Right atrium auricular region (tissue), 2 donors: ENCODE results near the gene GAR1. TPM values are rescaled to one million over a fixed set of nuclear protein-coding genes. Genes with fewer than 3 reads are reported as not detected.

Experiments
- DNase-seq: peaks from one replicate; pipeline ENCODE4 v3.0.0-alpha.2; 2019; ENCODE audit warnings: low spot score
- H3K27ac ChIP-seq, 2 donors: fragments of 200-600 bp; sonication (generic); 1 replicate in 1 of 2; 2 replicates in 1 of 2; pipeline ENCODE4 v1.5.1; 2016 to 2019
- H3K27me3 ChIP-seq, 2 donors: fragments of 200-600 bp; sonication (generic); one replicate each; pipeline versions ENCODE4 v1.5.1 to v1.6.0; 2017 to 2019
- H3K36me3 ChIP-seq: fragments of 200-600 bp; sonication (generic); one replicate; pipeline ENCODE4 v1.5.1; 2016
- H3K4me1 ChIP-seq, 2 donors: fragments of 200-600 bp; sonication (generic); one replicate each; pipeline versions ENCODE4 v1.5.1 to v1.6.0; 2017 to 2019
- H3K4me3 ChIP-seq, 2 donors: fragments of 200-600 bp; sonication (generic); 1 replicate in 1 of 2; 2 replicates in 1 of 2; pipeline ENCODE4 v1.5.1; 2017 to 2019; ENCODE audit warnings: mild to moderate bottlenecking in 1 of 2, moderate library complexity in 1 of 2
- H3K9me3 ChIP-seq, 2 donors: fragments of 200-600 bp; sonication (generic); one replicate each; pipeline ENCODE4 v1.5.1; 2019
- CTCF ChIP-seq, 2 donors: fragments of 200-600 bp; sonication (generic); IDR thresholded peaks; one replicate each; pipeline ENCODE4 v1.5.1; 2019; ENCODE audit warnings: antibody characterized with exemption in 2 of 2
- total RNA-seq, 2 donors: library from RNA; depleted of rRNA; stranded (reverse); fragments of >200 nt; gene quantifications; one replicate each; pipeline ENCODE4 v1.1.0, GENCODE V29; 2016

Gene GAR1
- total RNA-seq, 2 donors from 2014 or later, result 2.7 to 6.2 TPM

GRCh38 chr4:109826719-109827118, 11.2 kb downstream of the GAR1 start:
- Histone ChIP-seq H3K36me3 (peaks cover 29% of the 10 kb centered on the region), H3K27ac (no peak overlapping the region), H3K27me3 (no peaks in the 10 kb centered on the region), H3K4me1 (no peaks in the 10 kb centered on the region), H3K4me3 (no peak overlapping the region), H3K9me3 (no peaks in the 10 kb centered on the region)
- no peak for DNase-seq
- TF ChIP-seq CTCF (IDR thresholded peaks at IDR 0.05), result peak in 1 of 2 donors; percentile 63

GRCh38 chr4:109827672-109828071, 12.1 kb downstream of the GAR1 start, which contains the start of gene RRH:
TSS of gene RRH (plus strand) at chr4:109827972. CDS start at chr4:109828028, 56 bp downstream.
- no peak for TF ChIP-seq CTCF (IDR thresholded peaks at IDR 0.05)
- no peaks in the 10 kb centered on the region for H3K9me3 ChIP-seq

GRCh38 chr4:109833756-109834155, 18.2 kb downstream of the GAR1 start:
- Histone ChIP-seq H3K9me3 (no peaks in the 10 kb centered on the region), H3K27ac (no peak overlapping the region), H3K4me3 (no peak overlapping the region), H3K36me3 (no peaks in the 10 kb centered on the region), H3K4me1 (no peaks in the 10 kb centered on the region), H3K27me3 (no peaks in the 10 kb centered on the region)
- no peak for TF ChIP-seq CTCF (IDR thresholded peaks at IDR 0.05)
- DNase-seq, result no peak

More at GRCh38 chr4:109827672-109828071, 12.1 kb downstream of the GAR1 start, which contains the start of gene RRH:
- no peak for DNase-seq
- H3K27ac ChIP-seq, result no peak within 1 kb of the TSS
- no peaks in the 10 kb centered on the region for H3K4me1 ChIP-seq
- no peaks in the 10 kb centered on the region for H3K27me3 ChIP-seq
- H3K36me3 ChIP-seq, result peaks cover 23% of the 10 kb centered on the region
- no peak within 1 kb of the TSS for H3K4me3 ChIP-seq

- Histone ChIP-seq H3K27me3 (no peaks in the 10 kb centered on the region), H3K4me3 (no peak overlapping the region), H3K36me3 (no peaks in the 10 kb centered on the region), H3K4me1 (no peaks in the 10 kb centered on the region), H3K27ac (no peak overlapping the region), H3K9me3 (no peaks in the 10 kb centered on the region)
- no peak for TF ChIP-seq CTCF (IDR thresholded peaks at IDR 0.05)
- DNase-seq, result no peak
Observed at GRCh38 chr4:109836985-109837384, 21.4 kb downstream of the GAR1 start.

- H3K9me3 ChIP-seq, result no peaks in the 10 kb centered on the region
- H3K4me3 ChIP-seq, result no peak overlapping the region
- no peak overlapping the region for H3K27ac ChIP-seq
- H3K4me1 ChIP-seq, result no peaks in the 10 kb centered on the region
- H3K36me3 ChIP-seq, result no peaks in the 10 kb centered on the region
- TF ChIP-seq CTCF (IDR thresholded peaks at IDR 0.05), result no peak
- DNase-seq, result no peak
- no peaks in the 10 kb centered on the region for H3K27me3 ChIP-seq
Observed at GRCh38 chr4:109846395-109847098, 31.0 kb downstream of the GAR1 start.
